H9 (cell line): ENCODE data around the gene MRPS14. TPM values are rescaled to one million over a fixed set of nuclear protein-coding genes. Genes with fewer than 3 reads are reported as not detected.

Experiments used
- DNase-seq: peaks from one replicate; pipeline ENCODE4 v3.0.0-alpha.2; 2017
- H2AFZ ChIP-seq: one replicate; pipeline ENCODE4 v1.6.1; 2013; ENCODE audit warnings: mild to moderate bottlenecking, low read length, control low read depth, moderate library complexity
- H2AK5ac ChIP-seq: 2 replicates; pipeline ENCODE4 v1.6.1; 2013; ENCODE audit warnings: low read length, control low read depth, mixed read lengths; ENCODE audit not compliant: insufficient read length
- H2BK120ac ChIP-seq: one replicate; pipeline ENCODE4 v1.6.1; 2013; ENCODE audit warnings: low read depth, mild to moderate bottlenecking, low read length, control low read depth, inconsistent platforms; ENCODE audit not compliant: poor library complexity, severe bottlenecking
- H2BK12ac ChIP-seq: 2 replicates; pipeline ENCODE4 v1.6.1; 2013; ENCODE audit warnings: low read length, control low read depth, mixed read lengths, low read depth; ENCODE audit not compliant: insufficient read length
- H2BK15ac ChIP-seq: 2 replicates; pipeline ENCODE4 v1.6.1; 2013; ENCODE audit warnings: low read depth, low read length, control low read depth
- H2BK20ac ChIP-seq: one replicate; pipeline ENCODE4 v1.6.1; 2013; ENCODE audit warnings: low read depth, mild to moderate bottlenecking, low read length, control low read depth, inconsistent platforms; ENCODE audit not compliant: poor library complexity, severe bottlenecking
- H2BK5ac ChIP-seq: 2 replicates; pipeline ENCODE4 v1.6.1; 2013; ENCODE audit warnings: low read length, control low read depth, mixed read lengths; ENCODE audit not compliant: insufficient read length
- H3K14ac ChIP-seq: 2 replicates; pipeline ENCODE4 v1.6.1; 2013; ENCODE audit warnings: low read length, control low read depth; ENCODE audit not compliant: insufficient read depth
- H3K18ac ChIP-seq: 2 replicates; pipeline ENCODE4 v1.6.1; 2013; ENCODE audit warnings: low read depth, mild to moderate bottlenecking, mixed read lengths, low read length, control low read depth; ENCODE audit not compliant: insufficient read length
- H3K23ac ChIP-seq: 2 replicates; pipeline ENCODE4 v1.6.1; 2013; ENCODE audit warnings: low read length, control low read depth, mixed read lengths, low read depth; ENCODE audit not compliant: insufficient read length
- H3K23me2 ChIP-seq: 2 replicates; pipeline ENCODE4 v1.6.1; 2013; ENCODE audit warnings: low read depth, mild to moderate bottlenecking, mixed read lengths, low read length, control low read depth; ENCODE audit not compliant: insufficient read length, poor library complexity, severe bottlenecking
- H3K27ac ChIP-seq: 2 replicates; pipeline ENCODE4 v1.5.1; 2013; ENCODE audit warnings: low read length, control low read depth, mixed read lengths, low read depth; ENCODE audit not compliant: insufficient read length
- H3K27me3 ChIP-seq: 2 replicates; pipeline ENCODE4 v1.6.1; 2013; ENCODE audit warnings: low read length, control low read depth, inconsistent platforms; ENCODE audit not compliant: insufficient read depth
- H3K4ac ChIP-seq: 2 replicates; pipeline ENCODE4 v1.6.1; 2013; ENCODE audit warnings: low read depth, mild to moderate bottlenecking, control low read depth, inconsistent platforms, low read length, moderate library complexity
- H3K4me1 ChIP-seq: 2 replicates; pipeline ENCODE4 v1.6.1; 2013; ENCODE audit warnings: low read length, control low read depth, inconsistent platforms; ENCODE audit not compliant: insufficient read depth
- H3K4me2 ChIP-seq: 2 replicates; pipeline ENCODE4 v1.6.1; 2013; ENCODE audit warnings: low read length, control low read depth, mixed read lengths; ENCODE audit not compliant: insufficient read length, insufficient read depth
- H3K56ac ChIP-seq: 2 replicates; pipeline ENCODE4 v1.6.1; 2013; ENCODE audit warnings: low read depth, mild to moderate bottlenecking, mixed read lengths, low read length, control low read depth; ENCODE audit not compliant: insufficient read length
- H3K79me1 ChIP-seq: 2 replicates; pipeline ENCODE4 v1.6.1; 2013; ENCODE audit warnings: low read depth, mild to moderate bottlenecking, moderate library complexity, low read length, control low read depth, inconsistent platforms; ENCODE audit not compliant: insufficient read depth, poor library complexity, severe bottlenecking
- H3K79me2 ChIP-seq: 2 replicates; pipeline ENCODE4 v1.6.1; 2013; ENCODE audit warnings: low read length, control low read depth, inconsistent platforms; ENCODE audit not compliant: insufficient read depth
- H3K9ac ChIP-seq: 2 replicates; pipeline ENCODE4 v1.6.1; 2013; ENCODE audit warnings: low read length, control low read depth, mixed read lengths; ENCODE audit not compliant: insufficient read length; ENCODE audit errors: extremely low read depth
- H3K9me3 ChIP-seq: one replicate; pipeline ENCODE4 v1.6.1; 2013; ENCODE audit warnings: low read depth, low read length, inconsistent platforms; ENCODE audit not compliant: control insufficient read depth
- H3T11ph ChIP-seq: one replicate; pipeline ENCODE4 v1.6.1; 2013; ENCODE audit warnings: mild to moderate bottlenecking, low read length, control low read depth, inconsistent platforms
- H4K20me1 ChIP-seq: one replicate; pipeline ENCODE4 v1.6.1; 2013; ENCODE audit not compliant: control insufficient read depth, insufficient read length, insufficient read depth
- H4K5ac ChIP-seq: 2 replicates; pipeline ENCODE4 v1.6.1; 2013; ENCODE audit warnings: low read depth, mild to moderate bottlenecking, mixed read lengths, low read length, control low read depth; ENCODE audit not compliant: insufficient read length
- H4K8ac ChIP-seq: replicated peaks from 2 replicates; pipeline ENCODE4 v1.6.1; 2013; ENCODE audit warnings: low read length, control low read depth, mixed read lengths, low read depth; ENCODE audit not compliant: insufficient read length
- H4K91ac ChIP-seq: 2 replicates; pipeline ENCODE4 v1.6.1; 2013; ENCODE audit warnings: low read depth, mild to moderate bottlenecking, moderate library complexity, mixed read lengths, low read length, control low read depth; ENCODE audit not compliant: insufficient read length
- H3K27ac Mint-ChIP-seq, 3 experiments: 2 replicates in 2 of 3; 3 replicates in 1 of 3; pipeline ENCODE4 v1.8.0; 2020 to 2021; ENCODE audit warnings: mixed read lengths in 3 of 3, mild to moderate bottlenecking in 1 of 3, moderate library complexity in 1 of 3
- H3K27me3 Mint-ChIP-seq: 2 replicates; pipeline ENCODE4 v1.8.0; 2021; ENCODE audit warnings: low read depth, mild to moderate bottlenecking, moderate library complexity, mixed read lengths
- H3K36me3 Mint-ChIP-seq, 3 experiments: 2 replicates in 2 of 3; 3 replicates in 1 of 3; pipeline ENCODE4 v1.8.0; 2020 to 2021; ENCODE audit warnings: low read depth in 3 of 3, mixed read lengths in 3 of 3; ENCODE audit not compliant: insufficient read depth in 1 of 3
- H3K4me1 Mint-ChIP-seq, 2 experiments: 2 replicates each; pipeline ENCODE4 v1.8.0; 2020; ENCODE audit warnings: mixed read lengths in 2 of 2
- H3K4me3 Mint-ChIP-seq, 2 experiments: 2 replicates in 1 of 2; 3 replicates in 1 of 2; pipeline ENCODE4 v1.8.0; 2020 to 2021; ENCODE audit warnings: mild to moderate bottlenecking in 2 of 2, mixed read lengths in 2 of 2, moderate library complexity in 1 of 2
- H3K9me3 Mint-ChIP-seq, 2 experiments: 2 replicates in 1 of 2; 3 replicates in 1 of 2; pipeline ENCODE4 v1.8.0; 2020; ENCODE audit warnings: mild to moderate bottlenecking in 2 of 2, mixed read lengths in 2 of 2, moderate library complexity in 1 of 2
- CTCF ChIP-seq: fragments of 200-600 bp; sonication (generic); conservative IDR thresholded peaks from 3 replicates; pipeline ENCODE4 v1.8.0; 2021; ENCODE audit warnings: antibody characterized with exemption, mild to moderate bottlenecking
- WGBS: extraction: QIAGEN DNeasy Blood & Tissue Kit; methylation state at CpG from one replicate; pipeline ENCODE4 v1.1.7; 2013; ENCODE audit warnings: missing lambda C conversion rate, low lambda C conversion rate, mixed read lengths; ENCODE audit not compliant: insufficient read length; ENCODE audit errors: extremely low coverage; 5-methylcytosine and 5-hydroxymethylcytosine counted together
- total RNA-seq: library from RNA; stranded (reverse); gene quantifications from 2 replicates; pipeline ENCODE4 v1.2.1, GENCODE V29; 2021

The MRPS14 gene
- total RNA-seq, 1 experiment from 2014 or later = 30.6 TPM

- Histone ChIP-seq H3K18ac (no peak overlapping the region), H3K27ac (no peak overlapping the region), H3K27me3 (no peaks in the 10 kb centered on the region), H2AK5ac (no peak overlapping the region), H3K79me2 (no peaks in the 10 kb centered on the region), H2BK12ac (no peak overlapping the region), H4K91ac (no peak overlapping the region), H3K56ac (no peak overlapping the region), H2BK120ac (no peak overlapping the region), H3K9me3 (no peaks in the 10 kb centered on the region), H2AFZ (no peak overlapping the region), H3K4me1 (peaks cover 3% of the 10 kb centered on the region; the same call in 1 of the 2 replicates), H4K20me1 (no peaks in the 10 kb centered on the region), H3K4ac (no peak overlapping the region), H2BK20ac (no peak overlapping the region), H3K23me2 (no peaks in the 10 kb centered on the region), H3K14ac (no peak overlapping the region), H4K8ac (no peak overlapping the region), H2BK15ac (no peak overlapping the region), H2BK5ac (no peak overlapping the region), H3T11ph (no peak overlapping the region), H3K4me2 (no peak overlapping the region), H4K5ac (no peak overlapping the region), H3K9ac (no peak overlapping the region), H3K23ac (no peak overlapping the region), H3K79me1 (peaks cover 3% of the 10 kb centered on the region)
- TF ChIP-seq CTCF = no peak
- Mint-ChIP-seq H3K4me3 (no peak overlapping the region), H3K27me3 (no peaks in the 10 kb centered on the region), H3K9me3 (no peaks in the 10 kb centered on the region), H3K36me3 (peaks cover 8 to 34% (median 28%) of the 10 kb centered on the region in 3 experiments; a peak in 6 of 7 replicates), H3K4me1 (peaks cover 13% of the 10 kb centered on the region in 2 experiments), H3K27ac (peak overlapping the region in 2 of 3 experiments; percentile 71 to 92; a peak in 4 of 7 replicates)
- DNase-seq = no peak
- no CpG with 5 or more reads among the region's 1 CpG for WGBS
Measured at GRCh38 chr1:174966008-174966572, 57.1 kb downstream of the MRPS14 start.
